Sigmoid colon (tissue), 3 donors: ENCODE measurements around the gene OSBPL5.

ENCODE experiments used
- CTCF ChIP-seq, 4 experiments: fragments of 450-650 bp in 3 of 4; fragments of 200-600 bp in 1 of 4; IDR thresholded peaks; one replicate each; pipeline ENCODE4 v1.5.1; 2016 to 2019; ENCODE audit warnings: antibody characterized with exemption in 4 of 4, mild to moderate bottlenecking in 3 of 4, moderate library complexity in 2 of 4
- POLR2A ChIP-seq, 2 donors: fragments of 450-650 bp; IDR thresholded peaks; one replicate each; pipeline ENCODE4 v1.6.1; 2016; ENCODE audit warnings: antibody characterized with exemption in 2 of 2, mild to moderate bottlenecking in 2 of 2, moderate library complexity in 2 of 2

DNA sequence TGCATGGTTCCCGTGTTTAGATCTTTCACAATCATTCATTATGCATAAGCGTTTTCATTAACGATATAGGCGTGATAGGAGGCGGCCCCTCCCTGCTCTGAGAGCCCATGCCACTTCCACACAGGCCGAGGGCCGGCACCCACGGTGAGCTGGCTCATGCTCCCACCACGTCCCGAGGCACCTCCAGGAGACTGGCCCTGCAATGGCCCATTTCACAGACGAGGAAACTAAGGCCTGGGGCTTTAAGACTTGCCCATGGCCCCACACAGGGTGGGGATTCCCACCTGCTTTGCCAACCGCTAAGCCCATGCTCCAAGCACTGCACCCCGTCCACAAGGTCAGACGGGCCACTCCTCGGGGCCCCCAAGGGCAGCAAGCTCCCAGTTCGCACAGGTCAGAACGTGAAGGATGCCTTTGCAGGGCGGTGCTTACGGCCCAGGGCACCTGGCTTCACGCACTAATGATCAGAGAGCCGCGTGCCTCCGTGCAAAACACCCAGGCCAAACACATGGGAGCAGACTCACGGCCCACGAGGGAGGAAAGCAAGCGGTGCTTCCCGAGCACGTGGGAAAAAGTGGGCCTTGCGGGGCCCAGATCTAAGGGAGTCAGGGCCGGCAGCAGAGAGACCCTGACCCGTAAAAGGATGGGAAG is 8.3 kb downstream of the OSBPL5 start:
- no peak for TF ChIP-seq CTCF (IDR thresholded peaks at IDR 0.05)
- TF ChIP-seq POLR2A (IDR thresholded peaks at IDR 0.05) = no peak
